Tibial artery (tissue), 4 donors: Measurements from ENCODE around the gene FAM120AOS.
"Not testable (repeated sequence)": the region's sequence is repeated elsewhere in the genome, so short reads cannot be mapped to it uniquely, and the experiment has no call there.

ENCODE experiments used
- DNase-seq, 2 donors: peaks; one replicate each; pipeline ENCODE4 v3.0.0-alpha.2; 2019
- H3K27ac ChIP-seq, 2 donors: fragments of 200-600 bp; sonication (generic) in 1 of 2; 1 replicate in 1 of 2; 2 replicates in 1 of 2; pipeline ENCODE4 v1.5.1; 2018 to 2019; ENCODE audit warnings: mild to moderate bottlenecking in 1 of 2
- H3K27me3 ChIP-seq, 2 donors: fragments of 200-600 bp; sonication (generic) in 1 of 2; one replicate each; pipeline versions ENCODE4 v1.5.1 to v1.6.0; 2016 to 2019
- H3K36me3 ChIP-seq, 3 donors: fragments of 200-600 bp; sonication (generic) in 2 of 3; one replicate each; pipeline ENCODE4 v1.5.1; 2016 to 2019; ENCODE audit warnings: mild to moderate bottlenecking in 2 of 3
- H3K4me1 ChIP-seq, 4 donors: fragments of 200-600 bp; sonication (generic) in 2 of 4; 1 replicate in 3 of 4; 2 replicates in 1 of 4; pipeline ENCODE4 v1.5.1; 2016 to 2019
- H3K4me3 ChIP-seq, 2 donors: fragments of 200-600 bp; sonication (generic) in 1 of 2; 1 replicate in 1 of 2; 2 replicates in 1 of 2; pipeline ENCODE4 v1.5.1; 2018 to 2019; ENCODE audit warnings: mild to moderate bottlenecking in 2 of 2
- H3K9me3 ChIP-seq, 3 donors: fragments of 200-600 bp; sonication (generic) in 1 of 3; one replicate each; pipeline ENCODE4 v1.5.1; 2016 to 2019
- CTCF ChIP-seq, 2 experiments: fragments of 200-600 bp in 1 of 2; fragments of 450-650 bp in 1 of 2; IDR thresholded peaks; one replicate each; pipeline ENCODE4 v1.5.1; 2017 to 2019; ENCODE audit warnings: antibody characterized with exemption in 2 of 2, mild to moderate bottlenecking in 1 of 2, moderate library complexity in 1 of 2
- intact Hi-C: fragments of 100-400 bp; cut with DNase I; formaldehyde crosslinking; loops from one replicate; pipeline ENCODE4 v1.15.0; 2023; ENCODE audit warnings: low total_unique reads

FAM120AOS gene

GRCh38 chr9:93446073-93446472 lies 7.3 kb downstream of the FAM120AOS start:
- Histone ChIP-seq H3K27ac (no peak overlapping the region), H3K4me1 (peaks cover 8 to 15% (median 10%) of the 10 kb centered on the region in 4 donors), H3K36me3 (peaks cover 19 to 33% (median 30%) of the 10 kb centered on the region in 3 donors), H3K4me3 (no peak overlapping the region), H3K27me3 (no peaks in the 10 kb centered on the region), H3K9me3 (no peaks in the 10 kb centered on the region)
- intact Hi-C loops: loop anchor here (10.0 kb wide), 1 partner anchor 139 kb away; no protein-coding TSS in a partner anchor
- no peak for DNase-seq
- TF ChIP-seq CTCF (IDR thresholded peaks at IDR 0.05): no peak

- no peak overlapping the region for H3K4me3 ChIP-seq
- no peak for TF ChIP-seq CTCF (IDR thresholded peaks at IDR 0.05)
- H3K27me3 ChIP-seq: no peaks in the 10 kb centered on the region
- intact Hi-C loops: loop anchor here (10.0 kb wide), 1 partner anchor 144 kb away; no protein-coding TSS in a partner anchor
- no peaks in the 10 kb centered on the region for H3K9me3 ChIP-seq
- no peak overlapping the region for H3K27ac ChIP-seq
- H3K4me1 ChIP-seq: no peaks in the 10 kb centered on the region
- no peak for DNase-seq
- H3K36me3 ChIP-seq: peaks cover 0 to 4% (median 0%) of the 10 kb centered on the region in 3 donors
These were observed 12.3 kb downstream of the FAM120AOS start for GRCh38 chr9:93440896-93441580.

GRCh38 chr9:93439301-93439700 lies 14.1 kb downstream of the FAM120AOS start:
- H3K9me3 ChIP-seq, intact Hi-C loops, H3K4me1 ChIP-seq, H3K4me3 ChIP-seq, H3K27me3 ChIP-seq, H3K36me3 ChIP-seq, DNase-seq, H3K27ac ChIP-seq: not testable (repeated sequence)

GRCh38 chr9:93437996-93438395 lies 15.4 kb downstream of the FAM120AOS start:
- Histone ChIP-seq H3K36me3 (no peaks in the 10 kb centered on the region), H3K27ac (no peak overlapping the region), H3K9me3 (no peaks in the 10 kb centered on the region), H3K4me1 (no peaks in the 10 kb centered on the region), H3K4me3 (no peak overlapping the region), H3K27me3 (no peaks in the 10 kb centered on the region)
- intact Hi-C loops: no loop called here
- DNase-seq: no peak
- TF ChIP-seq CTCF (IDR thresholded peaks at IDR 0.05): no peak

- H3K27ac ChIP-seq: no peak overlapping the region
- H3K36me3 ChIP-seq: no peaks in the 10 kb centered on the region
- no peak overlapping the region for H3K4me3 ChIP-seq
- DNase-seq: no peak
- no peaks in the 10 kb centered on the region for H3K9me3 ChIP-seq
- no peak for TF ChIP-seq CTCF (IDR thresholded peaks at IDR 0.05)
- no peaks in the 10 kb centered on the region for H3K27me3 ChIP-seq
- intact Hi-C loops: no loop called here
- no peaks in the 10 kb centered on the region for H3K4me1 ChIP-seq
These were observed 16.6 kb downstream of the FAM120AOS start for GRCh38 chr9:93436655-93437407.

GRCh38 chr9:93436218-93436617 lies 17.2 kb downstream of the FAM120AOS start:
- no peak overlapping the region for H3K27ac ChIP-seq
- H3K4me1 ChIP-seq: no peaks in the 10 kb centered on the region
- no peaks in the 10 kb centered on the region for H3K9me3 ChIP-seq
- no peaks in the 10 kb centered on the region for H3K36me3 ChIP-seq
- no peak overlapping the region for H3K4me3 ChIP-seq
- DNase-seq: no peak
- TF ChIP-seq CTCF (IDR thresholded peaks at IDR 0.05): no peak
- intact Hi-C loops: no loop called here
- H3K27me3 ChIP-seq: no peaks in the 10 kb centered on the region
